Activated naive CD4-positive, alpha-beta T cell treated with anti-CD3 and anti-CD28 coated beads, Interleukin-2, amount 50 U/mL, for 72 hours (primary cell): ENCODE measurements around the gene MAT1A. TPM values are rescaled to one million over a fixed set of nuclear protein-coding genes. Genes with fewer than 3 reads are reported as not detected.
A peak's percentile ranks its signal among the peaks of the same experiment; 100 is the strongest.

Experiments
- ATAC-seq, 2 donors: fragments of 150-1000 bp; cut with Tn5 transposase; 2 replicates each; pipeline ENCODE4 v1.10.0; 2021; ENCODE audit warnings: mild to moderate bottlenecking in 2 of 2, moderate library complexity in 2 of 2
- DNase-seq, 2 donors: peaks; one replicate each; pipeline ENCODE4 v3.0.0; 2021 to 2022; ENCODE audit warnings: low spot score in 2 of 2
- H3K27ac Mint-ChIP-seq, 2 donors: one replicate each; pipeline ENCODE4 v1.8.0; 2022; ENCODE audit warnings: mild to moderate bottlenecking in 2 of 2, mixed read lengths in 2 of 2
- H3K36me3 Mint-ChIP-seq, 2 donors: one replicate each; pipeline ENCODE4 v1.8.0; 2022; ENCODE audit warnings: mixed read lengths in 2 of 2
- H3K9me3 Mint-ChIP-seq, 2 donors: one replicate each; pipeline ENCODE4 v1.8.0; 2022; ENCODE audit warnings: mixed read lengths in 2 of 2
- total RNA-seq, 2 donors: library from RNA; stranded (reverse); gene quantifications; one replicate each; pipeline ENCODE4 v1.2.3, GENCODE V29; 2022

The MAT1A gene
- total RNA-seq, 2 donors from 2014 or later: not detected

- no peaks in the 10 kb centered on the region for H3K36me3 Mint-ChIP-seq
- peaks cover 0 to 7% of the 10 kb centered on the region in 2 donors for H3K9me3 Mint-ChIP-seq
- DNase-seq: no peak
- no peak overlapping the region for H3K27ac Mint-ChIP-seq
- no peak for ATAC-seq
Observed at GRCh38 chr10:80290474-80291220, 1.2 kb upstream of the MAT1A start.

- Mint-ChIP-seq H3K36me3 (no peaks in the 10 kb centered on the region), H3K9me3 (no peaks in the 10 kb centered on the region)
- no peak for ATAC-seq
Observed at GRCh38 chr10:80288849-80289248, 609 bp downstream of the MAT1A start.

GRCh38 chr10:80284522-80284921 lies 4.9 kb downstream of the MAT1A start:
- DNase-seq (no peak), ATAC-seq (no peak)
- Mint-ChIP-seq H3K9me3 (no peaks in the 10 kb centered on the region), H3K27ac (no peak overlapping the region), H3K36me3 (no peaks in the 10 kb centered on the region)

More at GRCh38 chr10:80288849-80289248, 609 bp downstream of the MAT1A start:
- no peak overlapping the region for H3K27ac Mint-ChIP-seq
- no peak for DNase-seq

GRCh38 chr10:80283536-80284199 lies 5.8 kb downstream of the MAT1A start:
- ATAC-seq: no peak
- Mint-ChIP-seq H3K27ac (no peak overlapping the region), H3K36me3 (no peaks in the 10 kb centered on the region), H3K9me3 (no peaks in the 10 kb centered on the region)
- DNase-seq: no peak

- Mint-ChIP-seq H3K36me3 (no peaks in the 10 kb centered on the region), H3K9me3 (no peaks in the 10 kb centered on the region), H3K27ac (no peak overlapping the region)
- ATAC-seq (no peak), DNase-seq (no peak)
Observed at GRCh38 chr10:80283119-80283518, 6.3 kb downstream of the MAT1A start.

GRCh38 chr10:80281784-80282765 lies 7.4 kb downstream of the MAT1A start:
- Mint-ChIP-seq H3K27ac (peak overlapping the region in 1 of 2 donors; percentile 38), H3K36me3 (no peaks in the 10 kb centered on the region), H3K9me3 (no peaks in the 10 kb centered on the region)
- no peak for ATAC-seq
- no peak for DNase-seq

- ATAC-seq: no peak
- no peak for DNase-seq
- H3K9me3 Mint-ChIP-seq: no peaks in the 10 kb centered on the region
- no peaks in the 10 kb centered on the region for H3K36me3 Mint-ChIP-seq
- H3K27ac Mint-ChIP-seq: no peak overlapping the region
Observed at GRCh38 chr10:80281292-80281691, 8.2 kb downstream of the MAT1A start.

GRCh38 chr10:80280071-80280800 lies 9.2 kb downstream of the MAT1A start:
- Mint-ChIP-seq H3K9me3 (no peaks in the 10 kb centered on the region), H3K27ac (no peak overlapping the region), H3K36me3 (no peaks in the 10 kb centered on the region)
- no peak for ATAC-seq
- no peak for DNase-seq

- ATAC-seq: no peak
- no peak overlapping the region for H3K27ac Mint-ChIP-seq
- DNase-seq: no peak
- no peaks in the 10 kb centered on the region for H3K9me3 Mint-ChIP-seq
- no peaks in the 10 kb centered on the region for H3K36me3 Mint-ChIP-seq
Observed at GRCh38 chr10:80279146-80279545, 10.3 kb downstream of the MAT1A start.

GRCh38 chr10:80278480-80278879 lies 11.0 kb downstream of the MAT1A start:
- no peak for DNase-seq
- Mint-ChIP-seq H3K9me3 (no peaks in the 10 kb centered on the region), H3K27ac (no peak overlapping the region), H3K36me3 (no peaks in the 10 kb centered on the region)
- no peak for ATAC-seq

GRCh38 chr10:80277567-80278250 lies 11.7 kb downstream of the MAT1A start:
- Mint-ChIP-seq H3K27ac (peak overlapping the region in 1 of 2 donors; percentile 24), H3K9me3 (no peaks in the 10 kb centered on the region), H3K36me3 (no peaks in the 10 kb centered on the region)
- DNase-seq (no peak), ATAC-seq (no peak)

GRCh38 chr10:80277016-80277415 lies 12.4 kb downstream of the MAT1A start:
- Mint-ChIP-seq H3K27ac (no peak overlapping the region), H3K36me3 (no peaks in the 10 kb centered on the region), H3K9me3 (no peaks in the 10 kb centered on the region)
- no peak for ATAC-seq
- DNase-seq: no peak

GRCh38 chr10:80276335-80276734 lies 13.1 kb downstream of the MAT1A start:
- ATAC-seq (no peak), DNase-seq (no peak)
- Mint-ChIP-seq H3K36me3 (no peaks in the 10 kb centered on the region), H3K27ac (no peak overlapping the region), H3K9me3 (no peaks in the 10 kb centered on the region)

- H3K27ac Mint-ChIP-seq: no peak overlapping the region
- no peak for DNase-seq
- no peaks in the 10 kb centered on the region for H3K36me3 Mint-ChIP-seq
- no peaks in the 10 kb centered on the region for H3K9me3 Mint-ChIP-seq
- ATAC-seq: no peak
Observed at GRCh38 chr10:80275756-80276155, 13.7 kb downstream of the MAT1A start.

- ATAC-seq (no peak), DNase-seq (no peak)
- Mint-ChIP-seq H3K36me3 (no peaks in the 10 kb centered on the region), H3K9me3 (no peaks in the 10 kb centered on the region), H3K27ac (no peak overlapping the region)
Observed at GRCh38 chr10:80275135-80275498, 14.3 kb downstream of the MAT1A start.
